A549 (cell line): Measurements from ENCODE around the gene SERPINB12.

Experiments used
- HOXA7 ChIP-seq: fragments of 250-450 bp; sonication (Bioruptor Pico); IDR thresholded peaks from 2 replicates; pipeline ENCODE4 v1.5.0; 2020; ENCODE audit warnings: mild to moderate bottlenecking, moderate library complexity
- MYC ChIP-seq: IDR thresholded peaks from 2 replicates; pipeline ENCODE4 v1.6.1; 2012; ENCODE audit warnings: mild to moderate bottlenecking, inconsistent platforms, low read length, improper control_type of control experiment, borderline replicate concordance
- PHF8 ChIP-seq: fragments of 200-600 bp; sonication (generic); IDR thresholded peaks from 2 replicates; pipeline ENCODE4 v1.6.1; 2016; ENCODE audit warnings: low read depth, mild to moderate bottlenecking, antibody characterized with exemption, moderate library complexity, borderline replicate concordance
- POLR2A ChIP-seq: IDR thresholded peaks from 2 replicates; pipeline ENCODE4 v1.6.1; 2012; ENCODE audit warnings: mild to moderate bottlenecking, low read length
- RNF2 ChIP-seq: fragments of 200-600 bp; sonication (generic); IDR thresholded peaks from 2 replicates; pipeline ENCODE4 v1.6.1; 2016; ENCODE audit warnings: low read depth, mild to moderate bottlenecking, antibody characterized with exemption, moderate library complexity, borderline replicate concordance
- ZFP36 ChIP-seq: fragments of 450-650 bp; IDR thresholded peaks from 2 replicates; pipeline ENCODE4 v1.6.1; 2014; ENCODE audit warnings: borderline replicate concordance; ENCODE audit not compliant: partially characterized antibody
- TF ChIP-seq, protein P1 (sequence below): fragments of >200 bp; sonication (Bioruptor Twin); formaldehyde crosslinking; IDR thresholded peaks from 3 replicates; pipeline ENCODE4 v1.5.1; 2016
- TF ChIP-seq, protein P2 (sequence below): fragments of >200 bp; sonication (Bioruptor Twin); formaldehyde crosslinking; IDR thresholded peaks from 3 replicates; pipeline ENCODE4 v1.6.1; 2016

DNA sequence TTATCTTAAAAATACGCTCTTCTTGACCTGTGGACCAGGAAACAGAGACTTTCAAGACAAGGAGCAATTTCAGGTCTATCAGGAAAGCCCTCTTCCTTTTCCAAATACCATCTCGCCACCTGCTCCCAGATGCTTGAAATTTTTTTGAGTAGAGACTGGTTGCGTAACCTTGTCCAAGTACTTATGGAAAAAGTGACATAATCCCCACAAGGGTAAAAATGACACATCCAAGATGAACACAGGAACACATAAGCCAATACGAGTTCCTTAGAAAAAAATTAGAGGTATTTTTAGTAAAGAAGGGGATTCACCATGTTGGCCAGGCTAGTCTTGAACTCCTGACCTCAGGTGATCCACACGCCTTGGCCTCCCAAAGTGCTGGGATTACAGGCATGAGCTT is 46.7 kb downstream of the SERPINB12 start:
- no peak for TF ChIP-seq MYC
- no peak for TF ChIP-seq RNF2
- TF ChIP-seq HOXA7 (CRISPR knock-in tag): no peak
- TF ChIP-seq, protein P1, sequence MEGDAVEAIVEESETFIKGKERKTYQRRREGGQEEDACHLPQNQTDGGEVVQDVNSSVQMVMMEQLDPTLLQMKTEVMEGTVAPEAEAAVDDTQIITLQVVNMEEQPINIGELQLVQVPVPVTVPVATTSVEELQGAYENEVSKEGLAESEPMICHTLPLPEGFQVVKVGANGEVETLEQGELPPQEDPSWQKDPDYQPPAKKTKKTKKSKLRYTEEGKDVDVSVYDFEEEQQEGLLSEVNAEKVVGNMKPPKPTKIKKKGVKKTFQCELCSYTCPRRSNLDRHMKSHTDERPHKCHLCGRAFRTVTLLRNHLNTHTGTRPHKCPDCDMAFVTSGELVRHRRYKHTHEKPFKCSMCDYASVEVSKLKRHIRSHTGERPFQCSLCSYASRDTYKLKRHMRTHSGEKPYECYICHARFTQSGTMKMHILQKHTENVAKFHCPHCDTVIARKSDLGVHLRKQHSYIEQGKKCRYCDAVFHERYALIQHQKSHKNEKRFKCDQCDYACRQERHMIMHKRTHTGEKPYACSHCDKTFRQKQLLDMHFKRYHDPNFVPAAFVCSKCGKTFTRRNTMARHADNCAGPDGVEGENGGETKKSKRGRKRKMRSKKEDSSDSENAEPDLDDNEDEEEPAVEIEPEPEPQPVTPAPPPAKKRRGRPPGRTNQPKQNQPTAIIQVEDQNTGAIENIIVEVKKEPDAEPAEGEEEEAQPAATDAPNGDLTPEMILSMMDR: no peak
- no peak for TF ChIP-seq PHF8
- no peak for TF ChIP-seq POLR2A
- TF ChIP-seq, protein P2, sequence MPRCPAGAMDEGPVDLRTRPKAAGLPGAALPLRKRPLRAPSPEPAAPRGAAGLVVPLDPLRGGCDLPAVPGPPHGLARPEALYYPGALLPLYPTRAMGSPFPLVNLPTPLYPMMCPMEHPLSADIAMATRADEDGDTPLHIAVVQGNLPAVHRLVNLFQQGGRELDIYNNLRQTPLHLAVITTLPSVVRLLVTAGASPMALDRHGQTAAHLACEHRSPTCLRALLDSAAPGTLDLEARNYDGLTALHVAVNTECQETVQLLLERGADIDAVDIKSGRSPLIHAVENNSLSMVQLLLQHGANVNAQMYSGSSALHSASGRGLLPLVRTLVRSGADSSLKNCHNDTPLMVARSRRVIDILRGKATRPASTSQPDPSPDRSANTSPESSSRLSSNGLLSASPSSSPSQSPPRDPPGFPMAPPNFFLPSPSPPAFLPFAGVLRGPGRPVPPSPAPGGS: no peak
- TF ChIP-seq ZFP36: no peak
